Stimulated activated CD8-positive, alpha-beta memory T cell treated with anti-CD3 and anti-CD28 coated beads, Interleukin-12 subunit alpha, Interleukin-12 subunit beta, amount 100 ng/mL, for 4 hours (primary cell): Measurements from ENCODE around the gene DPP10.

Experiments
- DNase-seq: peaks from one replicate; pipeline ENCODE4 v3.0.0-alpha.2; 2020; ENCODE audit warnings: low read depth

Gene DPP10

DNA sequence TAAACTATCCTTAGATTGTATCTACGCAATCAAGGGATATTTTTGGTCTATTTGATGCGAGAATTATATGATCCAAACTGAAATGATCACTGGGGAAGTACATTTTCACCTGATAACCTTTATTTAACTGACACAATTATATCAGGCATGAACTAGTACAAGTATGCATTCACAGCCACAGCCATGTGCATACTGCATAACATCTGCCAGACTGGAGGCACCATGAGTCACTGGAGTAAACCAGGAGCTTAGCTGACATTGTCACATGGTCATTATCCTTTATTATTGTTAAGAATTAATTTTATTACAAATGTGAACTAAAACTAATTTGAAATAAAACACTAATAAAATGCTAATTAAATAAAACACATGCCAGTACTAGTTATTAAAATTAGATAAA, 1127.1 kb downstream of the DPP10 start:
- no peak for DNase-seq

DNA sequence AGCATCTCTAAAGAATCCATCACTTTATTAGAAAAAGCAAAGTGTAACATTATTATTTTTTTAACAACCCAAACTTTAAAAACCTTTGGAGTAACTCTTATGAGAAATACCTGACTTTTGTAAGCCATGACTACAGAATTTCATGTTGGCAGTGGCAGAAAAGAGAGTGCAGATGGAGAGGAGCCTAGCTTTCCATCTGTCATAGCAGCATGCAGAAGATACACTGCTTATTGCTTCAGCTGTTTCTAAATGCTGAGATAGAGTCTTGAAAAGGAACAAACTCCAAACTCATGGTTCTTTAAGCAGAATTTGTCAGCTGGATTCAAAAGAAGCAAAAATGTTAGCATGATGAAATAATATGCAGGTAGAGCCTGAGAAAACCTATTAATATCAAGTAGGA, 1130.3 kb downstream of the DPP10 start:
- DNase-seq: no peak

- no peak for DNase-seq
Observed at GRCh38 chr2:115573756-115574155, 1131.3 kb downstream of the DPP10 start.

- DNase-seq: no peak
Observed at GRCh38 chr2:115574667-115575066, 1132.2 kb downstream of the DPP10 start.

GRCh38 chr2:115580784-115581183, 1138.3 kb downstream of the DPP10 start:
- DNase-seq: no peak

GRCh38 chr2:115584507-115584906, 1142.1 kb downstream of the DPP10 start:
- DNase-seq: no peak

DNA sequence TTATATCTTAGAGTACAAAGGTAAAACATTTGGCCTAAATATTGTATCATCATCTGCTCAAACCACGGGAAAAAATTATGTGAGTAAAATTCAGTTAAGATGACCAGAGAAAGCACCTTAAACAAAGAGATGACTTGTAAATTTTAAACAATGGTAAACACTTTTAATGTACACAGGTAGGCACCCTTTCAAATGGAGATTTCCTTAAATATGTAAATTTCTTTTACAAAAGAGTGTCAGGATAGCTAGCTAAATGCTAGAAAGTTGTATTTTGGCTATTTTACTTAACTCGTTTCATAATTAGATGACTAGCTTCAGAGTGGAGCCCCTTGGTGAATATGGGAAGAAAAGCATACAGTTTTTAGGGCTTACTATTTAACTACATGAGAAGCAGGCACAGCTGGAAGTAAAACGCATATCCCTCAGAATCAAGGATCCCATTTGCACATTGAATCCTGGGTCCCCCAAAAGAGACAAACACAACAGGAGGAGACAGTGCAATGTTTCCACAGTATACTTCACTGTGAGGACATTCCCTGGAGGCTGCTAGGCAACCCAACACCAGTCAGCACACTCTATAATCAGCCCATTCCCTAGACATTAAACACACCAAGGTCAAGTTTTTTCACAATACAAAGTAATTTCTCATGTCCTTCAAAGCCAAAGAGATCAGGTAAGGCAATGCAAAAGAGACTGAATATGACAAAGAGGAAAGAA, 1154.4 kb downstream of the DPP10 start:
- DNase-seq: no peak

DNA sequence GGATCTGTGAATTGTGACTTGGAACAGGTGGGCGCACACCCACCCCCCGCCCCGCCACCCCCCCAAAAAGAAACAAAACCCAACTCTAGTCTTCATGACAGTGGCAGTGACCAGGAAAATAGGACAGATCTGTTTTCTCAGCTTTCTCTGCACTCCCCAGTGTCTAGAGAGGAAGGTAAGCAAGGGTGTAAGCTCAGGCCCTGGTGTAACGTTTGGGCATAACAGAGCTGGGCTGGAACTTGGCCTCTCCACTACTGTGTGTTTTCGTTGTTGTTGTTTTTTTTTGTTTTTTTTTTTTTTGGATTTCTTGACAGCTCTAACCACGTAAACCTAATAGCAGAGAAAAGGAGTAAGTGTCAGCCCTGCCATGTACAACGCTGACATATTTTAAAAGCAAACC, 1160.8 kb downstream of the DPP10 start:
- DNase-seq: no peak

GRCh38 chr2:115606350-115606749, 1163.9 kb downstream of the DPP10 start:
- no peak for DNase-seq

DNA sequence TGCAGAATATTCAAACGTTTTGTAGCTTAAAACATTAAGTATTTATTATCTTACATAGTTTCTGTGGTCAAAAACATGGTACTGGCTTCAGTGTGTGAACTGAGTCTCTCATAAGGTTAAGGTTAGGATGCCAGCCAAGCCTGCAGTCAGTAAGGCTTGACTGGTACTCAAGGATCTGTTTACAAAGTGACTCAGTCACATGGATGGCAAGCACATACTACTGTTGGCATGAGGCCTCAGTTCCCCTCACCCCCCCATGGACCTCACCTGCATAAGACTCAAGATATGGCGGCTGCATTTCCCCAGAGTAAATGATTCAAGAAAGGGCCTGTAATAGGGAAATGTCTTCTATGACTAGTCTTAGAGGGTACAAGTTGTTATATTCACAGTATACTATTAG, 1167.5 kb downstream of the DPP10 start:
- no peak for DNase-seq

- no peak for DNase-seq
Observed at GRCh38 chr2:115610888-115611287, 1168.4 kb downstream of the DPP10 start.

- no peak for DNase-seq
Observed at GRCh38 chr2:115624332-115624731, 1181.9 kb downstream of the DPP10 start.

GRCh38 chr2:115634578-115634977, 1192.1 kb downstream of the DPP10 start:
- DNase-seq: no peak

DNA sequence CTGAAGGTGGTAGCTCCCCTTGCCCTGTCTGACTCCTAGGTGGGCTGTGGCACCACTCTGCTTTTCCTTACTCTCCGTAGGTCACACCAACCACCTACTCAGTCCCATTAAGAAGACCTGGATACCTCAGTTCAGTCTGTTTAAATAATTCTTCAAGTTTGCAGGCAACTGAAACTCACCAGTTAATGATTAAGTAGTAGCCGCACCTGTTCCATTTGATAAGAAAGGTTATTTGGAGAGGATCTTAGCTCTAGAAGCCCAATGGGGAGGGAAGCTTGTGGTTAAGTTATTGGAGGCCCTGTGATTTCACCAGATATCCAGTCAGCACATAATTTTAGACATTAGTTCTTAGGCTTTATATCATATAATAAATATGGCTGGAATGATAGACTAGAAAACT, 1193.0 kb downstream of the DPP10 start:
- DNase-seq: no peak

DNA sequence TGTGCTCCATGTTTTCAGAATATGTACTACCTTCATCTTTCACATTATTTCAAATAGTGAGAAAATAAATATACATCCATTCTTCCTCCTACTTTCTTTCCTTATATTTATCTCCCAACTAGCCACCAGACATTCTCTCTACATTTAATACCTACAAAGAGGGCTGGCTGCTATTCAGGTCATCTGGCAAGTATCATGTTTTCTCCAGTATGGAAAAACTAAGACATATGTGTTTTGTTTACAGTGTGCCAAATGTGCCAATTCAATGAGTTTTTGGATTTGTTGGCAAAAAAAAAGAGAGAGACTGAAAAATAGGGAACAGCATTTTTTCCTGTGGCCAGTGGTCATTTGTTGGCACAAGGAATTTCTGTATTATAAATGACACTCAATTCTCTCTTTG, 1207.3 kb downstream of the DPP10 start:
- DNase-seq: no peak

- DNase-seq: no peak
Observed at GRCh38 chr2:115650827-115651226, 1208.4 kb downstream of the DPP10 start.

GRCh38 chr2:115652652-115653051, 1210.2 kb downstream of the DPP10 start:
- DNase-seq: no peak

GRCh38 chr2:115654362-115654761, 1211.9 kb downstream of the DPP10 start:
- no peak for DNase-seq

- DNase-seq: no peak
Observed at GRCh38 chr2:115678129-115678528, 1235.7 kb downstream of the DPP10 start.

- DNase-seq: no peak
Observed at GRCh38 chr2:115684345-115684744, 1241.9 kb downstream of the DPP10 start.

GRCh38 chr2:115691409-115691808, 1249.0 kb downstream of the DPP10 start:
- no peak for DNase-seq

GRCh38 chr2:115694651-115695050, 1252.2 kb downstream of the DPP10 start:
- DNase-seq: no peak

DNA sequence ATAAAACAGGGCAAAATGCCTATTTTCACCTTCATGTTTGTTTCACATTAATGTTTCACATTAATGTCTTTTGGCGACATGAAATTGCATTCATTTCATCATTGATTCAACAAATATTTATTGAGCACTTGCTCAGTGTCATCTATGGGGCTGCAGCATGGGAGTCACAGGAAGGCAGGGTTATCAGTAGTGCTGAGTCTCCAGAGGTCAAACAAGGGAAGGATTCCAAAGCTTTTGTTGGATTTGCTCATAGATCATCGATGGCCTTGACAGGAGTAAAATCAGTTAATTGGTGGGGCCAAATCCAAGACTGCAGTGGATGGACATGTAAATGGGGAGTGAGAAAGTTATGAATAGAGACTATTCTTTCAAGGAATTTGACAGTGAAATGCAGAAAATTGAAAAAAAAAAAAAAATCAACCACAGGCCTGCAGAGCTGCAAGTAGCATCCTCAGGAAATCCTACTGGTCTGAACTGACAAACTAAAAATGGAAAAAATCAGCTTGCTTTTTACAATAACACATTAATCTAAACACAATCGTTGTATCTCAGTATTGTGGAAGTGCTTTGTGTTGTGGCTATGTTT, 1290.8 kb downstream of the DPP10 start:
- no peak for DNase-seq

- no peak for DNase-seq
Observed at GRCh38 chr2:115738111-115738510, 1295.7 kb downstream of the DPP10 start.
